ENCODE measurements around the gene ZC3H8.

The ZC3H8 gene

DNA sequence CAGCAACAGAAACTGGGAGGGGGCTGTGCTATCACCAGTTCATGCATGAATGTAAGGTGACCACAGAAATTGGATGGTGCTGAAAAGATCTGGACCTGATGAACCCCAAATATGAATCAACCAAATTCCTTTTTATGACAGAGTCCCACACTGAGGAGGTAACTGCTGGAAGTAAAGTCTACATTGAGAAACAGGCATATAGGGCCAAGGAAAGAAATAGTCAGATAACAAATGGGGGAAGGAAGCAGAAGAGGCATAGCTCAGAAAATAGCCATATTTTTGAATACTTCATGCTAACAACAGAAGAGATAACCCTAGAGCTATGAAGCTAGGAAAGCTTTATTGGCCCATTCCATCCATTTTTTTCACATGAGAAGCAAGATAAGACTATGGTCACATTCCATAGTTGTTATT lies 46.3 kb upstream of the ZC3H8 start:
- H3K9me2 ChIP-seq (ENCODE audit: low read depth, low read length): no peaks in the 10 kb centered on the region
- H3K27me3 ChIP-seq (ENCODE audit: insufficient read depth, low read length): no peaks in the 10 kb centered on the region
- no peak overlapping the region for H3K9ac ChIP-seq (ENCODE audit: low read length)
- no peaks in the 10 kb centered on the region; the same call in 1 of the 2 replicates for H3K9me3 ChIP-seq (ENCODE audit: low read length)
- H3K4me1 ChIP-seq (ENCODE audit: insufficient read depth, low read length, severe bottlenecking): no peaks in the 10 kb centered on the region
- no peak overlapping the region for H3K4me2 ChIP-seq (ENCODE audit: low read length)
- peaks cover 9% of the 10 kb centered on the region for H3K36me3 ChIP-seq (ENCODE audit: insufficient read depth, low read length)
- TF ChIP-seq, protein P1, sequence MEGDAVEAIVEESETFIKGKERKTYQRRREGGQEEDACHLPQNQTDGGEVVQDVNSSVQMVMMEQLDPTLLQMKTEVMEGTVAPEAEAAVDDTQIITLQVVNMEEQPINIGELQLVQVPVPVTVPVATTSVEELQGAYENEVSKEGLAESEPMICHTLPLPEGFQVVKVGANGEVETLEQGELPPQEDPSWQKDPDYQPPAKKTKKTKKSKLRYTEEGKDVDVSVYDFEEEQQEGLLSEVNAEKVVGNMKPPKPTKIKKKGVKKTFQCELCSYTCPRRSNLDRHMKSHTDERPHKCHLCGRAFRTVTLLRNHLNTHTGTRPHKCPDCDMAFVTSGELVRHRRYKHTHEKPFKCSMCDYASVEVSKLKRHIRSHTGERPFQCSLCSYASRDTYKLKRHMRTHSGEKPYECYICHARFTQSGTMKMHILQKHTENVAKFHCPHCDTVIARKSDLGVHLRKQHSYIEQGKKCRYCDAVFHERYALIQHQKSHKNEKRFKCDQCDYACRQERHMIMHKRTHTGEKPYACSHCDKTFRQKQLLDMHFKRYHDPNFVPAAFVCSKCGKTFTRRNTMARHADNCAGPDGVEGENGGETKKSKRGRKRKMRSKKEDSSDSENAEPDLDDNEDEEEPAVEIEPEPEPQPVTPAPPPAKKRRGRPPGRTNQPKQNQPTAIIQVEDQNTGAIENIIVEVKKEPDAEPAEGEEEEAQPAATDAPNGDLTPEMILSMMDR (IDR thresholded peaks at IDR 0.05; ENCODE audit: low read length): no peak
- no peak for TF ChIP-seq EZH2 (IDR thresholded peaks at IDR 0.05; ENCODE audit: borderline replicate concordance, low read length)
- no peak overlapping the region for H3K4me3 ChIP-seq (ENCODE audit: low read depth, low read length, poor library complexity, severe bottlenecking)
- H3K27ac ChIP-seq (ENCODE audit: low read depth, low read length, poor library complexity, severe bottlenecking): no peak overlapping the region
- no peaks in the 10 kb centered on the region for H4K20me1 ChIP-seq (ENCODE audit: insufficient read depth, low read length)
- H3F3A ChIP-seq (ENCODE audit: insufficient read depth, low read length): no peaks in the 10 kb centered on the region
- no peak overlapping the region for H2AFZ ChIP-seq (ENCODE audit: low read length)
- H3K79me2 ChIP-seq (ENCODE audit: insufficient read depth, low read length): no peaks in the 10 kb centered on the region

DNA sequence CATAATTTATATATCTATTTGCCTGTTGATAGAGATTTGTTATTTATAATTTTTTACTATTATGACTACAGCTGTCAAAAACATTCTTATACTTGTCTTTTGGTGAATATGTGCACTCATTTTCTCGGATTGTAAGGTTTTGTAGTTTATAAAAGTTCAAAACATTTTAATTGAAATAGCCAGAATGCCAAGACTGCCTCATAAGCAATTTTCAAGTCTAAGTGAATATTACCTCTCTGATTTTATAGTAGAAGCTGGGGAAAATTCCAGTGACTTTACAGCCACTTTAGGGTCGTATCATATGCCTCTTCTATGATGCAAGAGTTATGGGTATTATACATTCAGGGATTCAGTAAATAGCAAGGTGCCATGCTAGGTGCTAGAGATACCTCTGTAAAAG lies 41.6 kb upstream of the ZC3H8 start:
- Histone ChIP-seq H4K20me1 (ENCODE audit: insufficient read depth, low read length) (no peaks in the 10 kb centered on the region), H3K9ac (ENCODE audit: low read length) (no peak overlapping the region), H3K27me3 (ENCODE audit: insufficient read depth, low read length) (no peaks in the 10 kb centered on the region), H3K4me2 (ENCODE audit: low read length) (no peak overlapping the region), H3K4me3 (ENCODE audit: low read depth, low read length, poor library complexity, severe bottlenecking) (no peak overlapping the region), H3K27ac (ENCODE audit: low read depth, low read length, poor library complexity, severe bottlenecking) (no peak overlapping the region), H3K36me3 (ENCODE audit: insufficient read depth, low read length) (no peaks in the 10 kb centered on the region), H3K79me2 (ENCODE audit: insufficient read depth, low read length) (no peaks in the 10 kb centered on the region), H3F3A (ENCODE audit: insufficient read depth, low read length) (no peaks in the 10 kb centered on the region), H3K9me3 (ENCODE audit: low read length) (no peaks in the 10 kb centered on the region; the same call in 1 of the 2 replicates), H3K4me1 (ENCODE audit: insufficient read depth, low read length, severe bottlenecking) (no peaks in the 10 kb centered on the region), H3K9me2 (ENCODE audit: low read depth, low read length) (no peaks in the 10 kb centered on the region), H2AFZ (ENCODE audit: low read length) (no peak overlapping the region)
- TF ChIP-seq, protein P1 (IDR thresholded peaks at IDR 0.05; ENCODE audit: low read length): no peak
- TF ChIP-seq EZH2 (IDR thresholded peaks at IDR 0.05; ENCODE audit: borderline replicate concordance, low read length): no peak

DNA sequence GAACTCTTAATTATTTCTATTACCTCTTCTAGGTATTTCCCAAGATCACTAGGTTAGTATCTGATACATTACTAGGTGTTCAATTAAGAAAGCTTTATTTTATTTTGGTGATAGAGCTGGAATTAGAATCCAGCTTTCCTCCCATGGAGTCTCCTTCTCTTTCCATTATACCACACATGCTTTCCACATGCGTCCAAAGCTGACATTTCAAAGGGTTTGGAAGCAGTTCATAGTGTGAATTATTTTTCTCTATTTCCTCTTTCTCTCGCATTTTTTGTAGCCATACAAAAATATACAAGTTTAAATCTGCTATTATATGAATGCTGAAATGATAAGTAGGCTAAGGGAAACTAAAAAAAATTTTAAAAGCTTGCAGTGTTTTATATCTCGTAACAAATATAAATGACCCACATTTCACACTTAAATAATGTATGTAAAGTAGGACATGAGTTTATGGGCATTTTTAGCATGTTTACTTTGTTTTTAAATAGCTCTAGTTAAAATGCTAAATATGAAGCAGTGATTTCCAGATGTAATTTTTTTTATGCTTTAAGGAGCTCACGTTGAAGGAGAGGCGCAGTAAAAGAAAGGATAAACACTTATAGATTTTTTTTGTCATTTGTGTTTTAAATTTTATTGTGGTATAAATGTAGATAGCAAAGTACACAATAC lies 40.7 kb upstream of the ZC3H8 start:
- H3K9me2 ChIP-seq (ENCODE audit: low read depth, low read length): no peaks in the 10 kb centered on the region
- H3K27me3 ChIP-seq (ENCODE audit: insufficient read depth, low read length): no peaks in the 10 kb centered on the region
- no peak overlapping the region for H3K4me3 ChIP-seq (ENCODE audit: low read depth, low read length, poor library complexity, severe bottlenecking)
- no peaks in the 10 kb centered on the region for H3K79me2 ChIP-seq (ENCODE audit: insufficient read depth, low read length)
- H3K4me1 ChIP-seq (ENCODE audit: insufficient read depth, low read length, severe bottlenecking): no peaks in the 10 kb centered on the region
- no peaks in the 10 kb centered on the region; the same call in 1 of the 2 replicates for H3K9me3 ChIP-seq (ENCODE audit: low read length)
- H3K36me3 ChIP-seq (ENCODE audit: insufficient read depth, low read length): no peaks in the 10 kb centered on the region
- H3K27ac ChIP-seq (ENCODE audit: low read depth, low read length, poor library complexity, severe bottlenecking): no peak overlapping the region
- H3F3A ChIP-seq (ENCODE audit: insufficient read depth, low read length): no peaks in the 10 kb centered on the region
- H4K20me1 ChIP-seq (ENCODE audit: insufficient read depth, low read length): no peaks in the 10 kb centered on the region
- no peak overlapping the region for H2AFZ ChIP-seq (ENCODE audit: low read length)
- no peak overlapping the region for H3K9ac ChIP-seq (ENCODE audit: low read length)
- no peak for TF ChIP-seq EZH2 (IDR thresholded peaks at IDR 0.05; ENCODE audit: borderline replicate concordance, low read length)
- TF ChIP-seq, protein P1 (IDR thresholded peaks at IDR 0.05; ENCODE audit: low read length): no peak
- H3K4me2 ChIP-seq (ENCODE audit: low read length): no peak overlapping the region
